Measurements from ENCODE around the gene EGLN2.

DNA sequence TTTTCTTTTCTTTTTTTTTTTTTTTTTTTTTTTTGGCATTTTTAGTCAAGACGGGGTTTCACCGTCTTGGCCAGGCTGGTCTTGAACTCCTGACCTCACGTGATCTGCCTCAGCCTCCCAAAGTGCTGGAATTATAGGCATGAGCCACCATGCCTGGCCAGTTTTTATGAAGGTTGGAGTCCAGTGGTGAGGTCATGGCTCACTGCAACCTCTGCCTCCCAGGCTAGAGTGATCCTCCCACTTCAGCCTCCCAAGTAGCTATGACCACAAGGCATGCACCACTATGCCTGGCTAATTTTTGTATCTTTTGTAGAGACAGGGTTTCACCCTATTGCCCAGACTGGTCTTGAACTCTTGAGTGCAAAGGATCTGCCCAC is 43.8 kb upstream of the EGLN2 start:
- TF ChIP-seq, protein P1, sequence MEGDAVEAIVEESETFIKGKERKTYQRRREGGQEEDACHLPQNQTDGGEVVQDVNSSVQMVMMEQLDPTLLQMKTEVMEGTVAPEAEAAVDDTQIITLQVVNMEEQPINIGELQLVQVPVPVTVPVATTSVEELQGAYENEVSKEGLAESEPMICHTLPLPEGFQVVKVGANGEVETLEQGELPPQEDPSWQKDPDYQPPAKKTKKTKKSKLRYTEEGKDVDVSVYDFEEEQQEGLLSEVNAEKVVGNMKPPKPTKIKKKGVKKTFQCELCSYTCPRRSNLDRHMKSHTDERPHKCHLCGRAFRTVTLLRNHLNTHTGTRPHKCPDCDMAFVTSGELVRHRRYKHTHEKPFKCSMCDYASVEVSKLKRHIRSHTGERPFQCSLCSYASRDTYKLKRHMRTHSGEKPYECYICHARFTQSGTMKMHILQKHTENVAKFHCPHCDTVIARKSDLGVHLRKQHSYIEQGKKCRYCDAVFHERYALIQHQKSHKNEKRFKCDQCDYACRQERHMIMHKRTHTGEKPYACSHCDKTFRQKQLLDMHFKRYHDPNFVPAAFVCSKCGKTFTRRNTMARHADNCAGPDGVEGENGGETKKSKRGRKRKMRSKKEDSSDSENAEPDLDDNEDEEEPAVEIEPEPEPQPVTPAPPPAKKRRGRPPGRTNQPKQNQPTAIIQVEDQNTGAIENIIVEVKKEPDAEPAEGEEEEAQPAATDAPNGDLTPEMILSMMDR (IDR thresholded peaks at IDR 0.05; ENCODE audit: low read length): no peak
- no peak for TF ChIP-seq EZH2 (IDR thresholded peaks at IDR 0.05; ENCODE audit: borderline replicate concordance, low read length)
